GM18909 (cell line): ENCODE results near the gene HDDC3.
A peak's percentile ranks its signal among the peaks of the same experiment; 100 is the strongest.
"Not testable (repeated sequence)": the region's sequence is repeated elsewhere in the genome, so short reads cannot be mapped to it uniquely, and the experiment has no call there.

Source experiments
- ATAC-seq: cut with Tn5 transposase; IDR thresholded peaks from one replicate; pipeline ENCODE4 v1.9.1; 2021; ENCODE audit warnings: mild to moderate bottlenecking; ENCODE audit not compliant: unreplicated experiment, poor library complexity

Gene HDDC3

DNA sequence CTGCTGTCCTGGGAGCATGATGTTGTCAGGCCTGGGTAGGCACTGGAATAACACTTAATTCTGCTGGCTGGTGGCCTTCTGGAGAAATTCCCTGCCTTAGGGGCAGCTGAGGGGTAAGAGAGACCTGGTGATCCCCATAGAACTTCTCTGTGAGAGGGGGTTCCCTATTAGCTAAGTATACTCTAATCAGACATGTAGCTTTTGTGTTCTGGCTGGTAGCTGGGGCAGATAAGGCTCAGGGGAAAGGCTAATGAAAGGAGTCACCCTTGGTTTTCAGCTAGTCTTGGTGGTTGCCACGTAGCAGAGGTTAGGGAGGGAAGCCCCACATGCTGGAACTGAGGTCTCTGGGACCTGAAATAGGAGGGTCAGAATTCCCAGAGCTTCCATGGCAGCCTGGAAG lies 952 bp upstream of the HDDC3 start:
- ATAC-seq = no peak

DNA sequence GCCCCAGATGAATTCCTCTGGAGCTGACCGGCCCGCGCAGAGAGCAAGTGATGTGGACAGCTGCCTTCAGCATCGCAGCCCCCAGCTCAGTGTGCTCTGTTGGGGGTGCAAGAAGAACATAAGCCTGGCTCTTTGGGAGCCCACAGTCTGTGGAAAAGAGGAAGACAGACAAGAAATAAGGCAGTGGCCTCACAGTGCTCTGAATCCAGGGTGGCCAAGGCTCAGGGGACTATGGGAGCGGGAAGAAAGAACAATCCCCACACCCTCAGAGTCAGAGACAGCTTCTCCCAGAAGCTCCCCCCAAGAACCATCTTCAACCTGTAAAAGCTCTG lies 277 bp upstream of the HDDC3 start:
- ATAC-seq = no peak

DNA sequence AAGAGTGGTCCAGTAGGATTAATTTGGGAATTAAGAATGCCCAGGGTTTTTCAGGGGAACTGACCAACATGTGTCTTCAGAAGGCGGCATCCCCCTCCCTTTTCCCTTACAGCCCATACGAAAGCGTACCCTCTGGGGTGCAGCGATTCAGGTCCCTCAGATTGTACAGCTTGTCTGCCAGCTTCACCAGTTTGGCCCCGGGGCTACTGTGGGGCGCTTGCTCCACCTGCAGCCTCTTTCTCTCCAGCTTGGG lies 848 bp downstream of the HDDC3 start:
- no peak for ATAC-seq

DNA sequence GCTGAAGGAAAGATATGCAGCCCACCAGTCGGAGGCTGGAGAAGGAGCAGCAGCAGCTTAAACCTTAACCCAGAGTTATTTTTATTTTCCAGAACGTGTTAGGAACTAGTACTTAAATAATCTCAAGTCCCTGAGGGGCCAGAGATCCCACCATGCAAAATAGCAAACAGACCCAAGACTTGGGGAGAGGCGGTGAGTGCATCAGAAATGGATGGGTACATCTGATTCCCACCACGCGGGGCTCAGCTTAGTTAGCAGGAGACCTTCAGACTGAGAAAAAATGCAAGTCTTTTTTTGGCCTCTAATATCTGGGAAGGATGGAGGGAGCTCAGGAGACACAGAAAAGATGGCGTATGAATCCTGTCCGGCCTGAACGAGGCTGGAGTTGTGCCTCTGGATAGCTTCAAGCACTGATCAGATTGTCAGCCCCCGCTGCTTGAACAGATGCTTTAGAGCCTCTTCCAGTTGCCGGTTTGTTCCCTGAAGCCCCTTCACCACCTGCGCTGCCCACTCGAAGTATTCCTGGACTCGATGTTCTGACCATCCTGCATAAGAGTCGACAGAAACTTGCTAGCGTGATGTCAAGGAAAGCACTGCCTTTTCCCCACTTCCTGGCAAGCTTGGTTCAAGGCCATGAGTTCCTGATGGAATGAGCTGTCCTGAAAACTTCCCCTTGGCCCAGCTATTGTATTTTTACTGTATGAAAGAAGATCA lies 1.3 kb downstream of the HDDC3 start:
- no peak for ATAC-seq

- no peak for ATAC-seq
Observed at GRCh38 chr15:90929246-90930019, 2.9 kb downstream of the HDDC3 start.

DNA sequence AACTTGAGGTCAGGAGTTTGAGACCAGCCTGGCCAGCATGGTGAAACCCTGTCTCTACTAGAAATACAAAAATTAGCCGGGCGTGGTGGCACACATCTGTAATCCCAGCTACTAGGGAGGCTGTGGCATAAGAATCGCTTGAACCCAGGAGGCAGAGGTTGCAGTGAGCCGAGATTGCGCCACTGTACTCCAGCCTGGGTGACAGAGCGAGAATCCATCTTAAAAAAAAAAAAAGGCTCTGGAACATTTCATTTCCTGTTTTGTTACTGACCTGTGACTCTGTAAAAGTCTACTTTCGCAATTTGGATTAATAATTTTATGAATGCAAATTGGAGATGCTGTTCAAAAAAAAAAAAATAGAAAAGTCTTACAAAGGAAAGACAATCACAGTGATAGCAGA lies 4.2 kb downstream of the HDDC3 start:
- not testable (repeated sequence) for ATAC-seq

- not testable (repeated sequence) for ATAC-seq
Observed at GRCh38 chr15:90926766-90927165, 5.6 kb downstream of the HDDC3 start.

DNA sequence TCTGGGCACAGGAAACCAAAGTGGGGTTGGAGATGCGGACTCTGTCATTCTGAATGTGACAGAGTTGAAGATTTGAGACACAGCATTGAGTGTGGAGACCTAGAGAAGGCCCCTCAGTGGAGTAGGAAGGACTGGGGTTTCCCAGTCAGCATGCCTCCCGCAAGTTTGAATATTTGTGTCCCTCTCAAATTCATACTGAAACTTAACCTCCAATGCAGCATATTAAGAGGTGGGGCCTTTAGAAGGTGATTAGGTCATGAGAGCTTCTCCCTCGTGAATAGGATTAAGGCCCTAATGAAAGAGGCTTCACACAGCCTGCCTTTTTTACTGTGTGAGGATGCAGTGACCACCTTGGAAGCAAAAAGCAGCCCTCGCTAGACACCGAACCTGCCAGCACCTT lies 8.0 kb downstream of the HDDC3 start:
- peak; percentile 70 for ATAC-seq

- ATAC-seq = peak; percentile 77
Observed at GRCh38 chr15:90922712-90923322, 9.5 kb downstream of the HDDC3 start.

DNA sequence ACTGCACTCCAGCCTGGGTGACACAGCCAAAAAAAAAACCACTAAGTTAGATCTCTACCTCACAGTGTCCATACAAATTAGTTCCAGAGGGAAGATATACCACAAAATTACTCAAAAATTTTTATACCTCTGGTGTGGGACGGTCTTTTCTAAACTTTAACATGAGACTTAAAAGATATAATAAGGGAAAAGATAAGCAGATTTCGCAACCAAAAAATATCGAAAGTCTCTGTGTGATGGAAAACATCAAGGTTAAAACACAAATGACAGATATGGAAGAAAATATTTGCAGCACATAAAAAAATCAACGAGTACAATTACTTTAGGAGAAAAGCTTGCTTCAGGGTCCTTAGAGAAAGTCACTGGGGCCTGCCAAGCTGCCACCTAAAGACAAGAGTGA lies 10.5 kb downstream of the HDDC3 start:
- ATAC-seq = no peak

GRCh38 chr15:90918835-90919234 lies 13.5 kb downstream of the HDDC3 start:
- no peak for ATAC-seq

DNA sequence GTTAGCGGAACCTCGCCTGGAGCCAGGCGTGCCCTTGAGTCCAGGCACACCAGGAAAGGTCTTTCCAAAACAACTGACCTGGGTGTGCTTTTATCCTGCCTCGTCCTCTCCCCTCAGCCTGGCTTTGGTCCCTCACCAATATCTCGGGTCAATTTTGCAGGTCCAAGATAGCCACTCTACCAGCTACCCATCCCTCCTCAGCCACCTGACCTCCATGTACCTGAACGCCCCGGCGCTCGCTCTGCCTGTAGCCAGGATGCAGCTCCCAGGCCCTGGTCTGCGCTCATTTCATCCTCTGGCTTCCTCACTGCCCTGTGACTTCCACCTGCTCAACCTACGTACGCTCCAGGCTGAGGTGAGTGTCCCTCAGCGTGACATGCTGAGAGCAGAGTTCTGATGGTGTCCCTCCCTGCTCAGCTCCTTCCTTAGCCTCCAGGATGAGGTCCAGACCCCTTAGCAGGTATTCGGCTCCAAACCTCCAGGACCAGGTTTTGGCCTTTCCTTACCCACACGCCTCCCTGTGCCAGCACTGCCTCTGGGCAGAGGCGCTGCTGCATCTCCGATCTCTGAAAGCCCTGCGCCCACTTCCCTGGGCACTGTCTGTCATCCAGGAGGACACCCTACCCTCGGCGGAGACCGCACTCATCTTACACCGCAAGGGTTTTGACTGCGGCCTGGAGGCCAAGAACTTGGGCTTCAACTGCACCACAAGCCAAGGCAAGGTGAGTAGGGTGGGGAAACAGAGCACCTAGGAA lies 14.1 kb downstream of the HDDC3 start:
- ATAC-seq = no peak

DNA sequence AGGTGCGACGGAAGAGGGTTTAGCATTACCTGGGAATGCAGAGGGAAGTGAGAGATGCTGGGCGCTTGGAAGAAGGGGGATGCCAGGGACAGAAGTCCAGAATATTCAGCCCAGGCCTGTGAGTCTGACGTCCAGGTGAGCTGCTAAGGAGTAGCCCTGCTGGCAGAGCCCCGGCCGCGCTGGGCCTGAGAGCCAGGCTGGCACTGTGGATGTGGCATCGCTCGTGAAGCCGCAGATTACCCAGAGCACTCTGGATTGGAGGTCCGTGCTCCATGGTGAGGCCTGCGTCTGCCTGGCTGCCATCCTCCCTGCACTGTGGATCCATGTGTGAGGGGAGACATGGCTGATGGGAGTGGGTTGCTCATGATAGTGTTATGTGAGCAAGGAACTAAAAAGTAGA lies 14.8 kb downstream of the HDDC3 start:
- no peak for ATAC-seq

- no peak for ATAC-seq
Observed at GRCh38 chr15:90916461-90916860, 15.9 kb downstream of the HDDC3 start.

GRCh38 chr15:90915808-90916440 lies 16.4 kb downstream of the HDDC3 start:
- no peak for ATAC-seq

DNA sequence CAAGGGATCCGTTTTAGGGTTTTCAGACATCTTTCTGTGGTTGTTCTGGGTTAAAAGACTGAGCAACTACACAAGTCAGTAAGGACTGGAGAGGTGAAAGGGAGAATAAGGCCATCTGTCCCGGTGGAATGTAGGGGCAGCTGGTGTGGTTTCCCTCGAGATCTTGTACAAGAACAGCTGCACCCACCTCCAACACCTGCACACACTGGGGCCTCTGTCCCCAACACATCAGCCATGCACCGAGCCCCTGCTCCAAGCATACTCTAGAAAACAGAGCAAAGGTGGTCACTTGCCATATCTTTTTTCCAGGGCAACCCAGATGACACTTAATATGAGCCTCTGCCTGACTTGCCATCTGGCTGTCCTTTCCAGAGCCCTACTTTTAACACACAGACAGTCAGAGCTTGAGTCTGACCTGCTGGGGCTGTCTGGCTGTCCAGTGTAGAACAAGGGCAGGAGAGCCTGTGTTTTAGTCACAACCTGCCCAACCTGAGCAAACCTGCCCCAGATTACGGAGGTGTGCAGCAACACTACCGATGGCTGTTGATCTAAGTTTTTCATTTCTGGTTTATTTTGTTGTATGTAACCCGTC lies 17.0 kb downstream of the HDDC3 start:
- no peak for ATAC-seq

DNA sequence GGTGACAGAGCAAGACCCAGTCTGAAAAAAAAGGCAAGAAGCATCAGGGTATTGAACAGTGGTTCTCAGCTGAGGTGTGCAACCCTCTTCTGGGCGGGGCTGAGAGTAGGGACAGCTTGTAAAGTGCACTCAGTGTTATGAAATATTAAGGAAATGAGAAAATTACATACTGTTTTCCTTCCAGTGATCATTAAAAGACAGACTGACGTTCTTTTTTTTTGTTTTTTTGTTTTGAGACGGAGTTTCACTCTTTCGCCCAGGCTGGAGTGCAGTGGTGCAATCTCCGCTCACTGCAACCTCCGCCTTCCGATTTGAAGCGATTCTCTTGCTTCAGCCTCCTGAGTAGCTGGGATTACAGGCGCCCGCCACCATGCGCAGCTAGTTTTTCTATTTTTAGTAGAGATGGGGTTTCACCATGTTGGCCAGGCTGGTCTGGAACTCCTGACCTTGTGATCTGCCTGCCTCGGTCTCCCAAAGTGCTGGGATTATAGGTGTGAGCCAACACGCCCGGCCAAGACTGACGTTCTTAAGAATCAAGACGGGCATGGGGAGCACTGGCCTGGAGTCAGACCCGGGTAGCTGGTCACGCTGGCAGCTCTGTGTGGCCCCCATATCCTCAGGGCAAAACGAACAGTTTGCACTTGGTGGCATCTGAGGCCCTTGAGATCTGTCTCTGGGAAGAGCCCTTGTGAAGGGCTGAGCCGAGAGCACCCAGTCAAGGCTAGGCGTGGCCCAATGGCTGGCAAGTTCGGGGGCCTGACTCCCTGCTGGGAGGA lies 17.9 kb downstream of the HDDC3 start:
- no peak for ATAC-seq

GRCh38 chr15:90913398-90913944 lies 18.9 kb downstream of the HDDC3 start:
- no peak for ATAC-seq

GRCh38 chr15:90912770-90913075 lies 19.6 kb downstream of the HDDC3 start:
- ATAC-seq = no peak
